GM19238 (cell line): ENCODE data around the gene CDHR1.
"Not testable (repeated sequence)": the region's sequence is repeated elsewhere in the genome, so short reads cannot be mapped to it uniquely, and the experiment has no call there.

Experiments used
- DNase-seq: peaks from one replicate; pipeline ENCODE4 v3.0.0; 2011; ENCODE audit warnings: low spot score; ENCODE audit not compliant: insufficient read length

CDHR1 gene

DNA sequence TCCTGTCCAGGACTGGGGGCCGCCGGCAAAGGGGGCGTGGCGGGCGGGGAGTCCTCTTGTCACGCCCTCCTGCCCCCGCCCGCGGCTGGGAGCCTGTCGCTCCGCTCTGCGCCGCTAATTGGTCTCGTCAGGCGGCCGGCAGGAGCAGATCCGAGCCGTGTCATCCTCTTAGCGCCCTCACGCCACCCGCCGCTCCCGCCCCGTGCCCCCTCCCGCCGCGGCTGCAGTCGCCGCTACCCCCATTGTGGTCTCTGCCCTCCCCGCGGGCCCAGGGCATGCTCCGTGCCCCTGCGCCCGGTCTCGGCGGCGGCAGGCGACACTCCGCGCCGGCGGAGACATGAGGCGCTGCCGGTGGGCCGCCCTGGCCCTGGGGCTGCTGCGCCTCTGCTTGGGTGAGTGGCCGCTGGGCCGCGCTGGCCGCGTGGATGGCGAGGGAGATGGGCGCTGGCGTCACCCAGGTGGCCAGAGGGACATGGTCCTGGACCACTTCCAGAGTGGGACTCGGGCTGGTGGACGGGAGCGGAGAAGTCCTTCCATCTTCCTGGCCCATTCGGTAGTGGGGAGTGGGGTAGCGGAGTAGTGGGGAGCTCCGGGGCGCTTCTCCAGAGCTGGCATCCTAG is at the start of gene CDHR1:
Gene CDHR1 (plus strand): TSS at position 114 of the 620 bp plus-strand sequence. CDS start 224 bp downstream, at position 338.
- DNase-seq = no peak

DNA sequence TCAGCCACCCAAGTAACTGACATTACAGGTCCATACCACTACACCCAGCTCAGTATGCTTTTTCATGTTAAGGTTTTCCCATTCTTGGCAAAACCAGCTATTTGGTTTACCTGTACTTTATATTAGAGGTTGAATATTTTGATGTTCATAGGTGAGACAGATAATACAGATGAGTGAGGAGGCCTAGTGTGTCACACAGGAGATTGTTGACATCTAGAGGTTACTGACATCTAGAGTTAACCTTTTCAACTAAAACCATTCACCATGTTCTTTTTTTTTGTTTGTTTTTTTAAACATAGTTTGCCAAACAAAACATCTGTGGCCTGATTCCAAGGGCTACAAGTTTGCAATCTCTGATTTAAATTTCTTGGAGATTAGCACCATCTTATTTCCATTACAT is 47.0 kb upstream of the CDHR1 start:
- no peak for DNase-seq

DNA sequence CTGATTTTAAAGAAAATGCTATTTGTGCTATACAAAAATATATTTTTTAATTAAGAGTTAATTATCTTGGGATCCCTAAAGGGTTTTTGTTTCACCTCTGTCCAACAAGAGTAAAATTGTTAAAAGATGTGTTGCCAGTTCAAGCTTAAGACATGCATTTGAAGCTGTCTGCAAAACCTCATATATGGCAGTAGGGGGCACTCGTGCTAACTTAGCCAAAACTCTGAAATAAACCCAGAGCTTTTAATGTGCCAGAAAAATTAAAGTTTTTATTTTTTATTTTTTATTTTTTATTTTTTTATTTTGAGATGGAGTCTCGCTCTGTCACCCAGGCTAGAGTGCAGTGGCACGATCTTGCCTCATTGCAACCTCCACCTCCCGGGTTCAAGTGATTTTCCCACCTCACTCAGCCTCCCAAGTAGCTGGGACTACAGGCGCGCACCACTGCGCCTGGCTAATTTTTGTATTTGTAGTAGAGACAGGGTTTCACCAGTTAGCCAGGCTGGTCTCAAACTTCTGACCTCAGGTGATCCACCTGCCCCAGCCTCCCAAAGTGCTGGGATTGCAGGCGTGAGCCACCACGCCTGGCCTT is 46.2 kb upstream of the CDHR1 start:
- not testable (repeated sequence) for DNase-seq

DNA sequence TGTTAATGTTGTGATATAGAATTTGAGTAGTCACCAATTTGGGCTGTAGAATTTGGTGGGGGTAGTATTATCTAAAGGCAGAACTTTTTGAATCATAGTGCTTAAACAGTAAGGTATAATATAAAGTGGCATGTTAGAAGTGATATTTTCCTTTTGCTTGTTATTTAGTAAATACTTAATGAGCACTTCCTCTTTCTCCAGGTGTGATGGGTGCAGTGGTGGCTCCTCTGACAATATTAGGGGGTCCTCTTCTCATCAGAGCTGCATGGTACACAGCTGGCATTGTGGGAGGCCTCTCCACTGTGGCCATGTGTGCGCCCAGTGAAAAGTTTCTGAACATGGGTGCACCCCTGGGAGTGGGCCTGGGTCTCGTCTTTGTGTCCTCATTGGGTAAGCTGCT is 44.5 kb upstream of the CDHR1 start:
- DNase-seq = no peak

DNA sequence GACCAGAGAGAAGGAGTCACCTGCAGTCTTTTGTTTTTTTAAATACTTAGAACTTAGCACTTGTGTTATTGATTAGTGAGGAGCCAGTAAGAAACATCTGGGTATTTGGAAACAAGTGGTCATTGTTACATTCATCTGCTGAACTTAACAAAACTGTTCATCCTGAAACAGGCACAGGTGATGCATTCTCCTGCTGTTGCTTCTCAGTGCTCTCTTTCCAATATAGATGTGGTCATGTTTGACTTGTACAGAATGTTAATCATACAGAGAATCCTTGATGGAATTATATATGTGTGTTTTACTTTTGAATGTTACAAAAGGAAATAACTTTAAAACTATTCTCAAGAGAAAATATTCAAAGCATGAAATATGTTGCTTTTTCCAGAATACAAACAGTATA is 41.6 kb upstream of the CDHR1 start:
- no peak for DNase-seq

DNA sequence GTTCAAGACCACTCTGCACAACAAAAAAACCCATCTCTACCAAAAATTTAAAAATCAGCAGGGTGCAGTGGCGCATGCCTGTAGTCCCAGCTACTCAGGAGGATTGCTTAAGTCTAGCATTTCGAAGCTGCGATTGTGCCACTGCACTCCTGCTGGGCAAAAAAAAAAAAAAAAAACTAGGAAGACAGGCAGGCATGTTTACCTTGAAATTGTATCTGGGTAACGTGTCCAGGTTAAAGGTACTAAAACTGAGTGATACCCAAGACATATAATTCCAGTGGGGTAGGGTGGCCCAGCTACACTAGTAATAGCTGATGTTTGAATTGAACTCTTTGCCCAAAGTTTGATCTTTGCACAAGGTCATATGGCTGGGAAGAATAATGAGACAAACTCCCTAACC is 38.8 kb upstream of the CDHR1 start:
- DNase-seq = no peak

DNA sequence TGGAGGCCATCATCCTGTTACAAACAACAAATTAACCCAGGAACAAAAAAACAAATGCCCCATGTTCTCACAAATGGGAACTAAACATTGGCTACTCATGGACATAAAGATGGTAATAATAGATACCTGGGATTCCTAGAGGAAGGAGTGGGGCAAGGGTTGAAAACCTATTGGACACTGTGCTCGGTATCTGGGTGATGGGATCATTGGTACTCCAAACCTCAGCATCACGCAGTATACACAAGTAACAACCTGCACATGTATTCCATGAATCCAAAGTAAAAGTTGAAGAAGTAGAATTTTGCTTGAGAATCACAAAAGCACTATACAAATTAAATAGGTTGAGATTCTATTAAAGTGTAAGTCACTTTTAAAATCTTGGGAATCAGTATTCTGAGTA is 38.3 kb upstream of the CDHR1 start:
- no peak for DNase-seq

DNA sequence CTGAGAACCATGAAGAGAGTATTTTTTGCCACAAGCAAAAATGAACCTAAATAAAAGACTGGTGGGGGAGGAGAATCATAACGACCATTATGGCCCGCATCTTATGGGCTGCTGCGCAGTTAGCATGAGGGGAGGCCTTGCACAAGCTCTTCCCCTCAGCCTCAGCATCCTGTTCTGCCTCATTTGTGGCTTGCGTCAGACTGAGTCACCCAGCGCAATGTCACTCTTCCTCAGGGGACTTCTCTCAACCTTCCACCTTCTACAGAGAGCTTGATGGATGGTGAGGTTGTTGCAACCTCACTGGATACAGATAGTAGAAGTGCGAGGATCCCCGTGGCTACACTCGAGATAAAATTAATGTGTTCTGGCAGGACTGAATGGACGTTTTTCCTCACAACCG is 37.6 kb upstream of the CDHR1 start:
- DNase-seq = no peak

DNA sequence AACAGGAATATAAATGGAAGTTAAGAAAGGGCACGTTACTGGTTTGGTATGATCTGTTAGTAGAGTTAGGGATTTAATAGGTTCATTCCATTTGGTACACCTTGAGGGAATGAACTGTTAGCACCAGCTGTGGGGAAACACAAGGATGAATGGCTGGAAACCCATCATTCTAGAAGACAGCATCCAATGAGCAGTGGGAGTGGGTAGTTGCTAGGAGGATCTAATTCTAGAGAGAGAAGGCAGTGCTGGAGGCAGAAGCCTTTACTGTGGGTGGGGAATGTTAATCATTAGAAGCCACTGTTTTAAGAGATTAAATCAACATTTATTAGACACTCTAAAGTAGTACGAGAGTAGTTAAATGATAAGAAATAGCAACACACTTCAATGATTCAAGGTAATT is 36.3 kb upstream of the CDHR1 start:
- DNase-seq = no peak

DNA sequence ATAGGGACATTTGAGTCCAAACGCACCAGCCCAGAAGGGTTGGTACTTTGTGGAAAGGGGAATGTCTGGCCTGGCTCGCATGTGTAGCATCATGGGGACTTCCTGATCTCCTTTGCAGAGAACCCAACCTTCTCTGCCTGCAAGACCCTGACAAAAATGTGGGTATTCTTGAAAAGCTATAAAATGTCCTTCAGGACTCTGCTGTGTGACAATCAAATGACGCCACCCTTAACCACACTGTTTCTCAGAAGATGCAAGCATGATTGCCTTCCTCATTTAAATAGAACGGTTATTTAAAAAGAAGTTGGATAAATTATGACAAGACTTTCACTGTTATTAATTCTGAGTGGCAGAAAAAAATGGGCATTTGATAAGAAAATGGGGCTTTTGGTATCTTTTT is 35.8 kb upstream of the CDHR1 start:
- DNase-seq = no peak

DNA sequence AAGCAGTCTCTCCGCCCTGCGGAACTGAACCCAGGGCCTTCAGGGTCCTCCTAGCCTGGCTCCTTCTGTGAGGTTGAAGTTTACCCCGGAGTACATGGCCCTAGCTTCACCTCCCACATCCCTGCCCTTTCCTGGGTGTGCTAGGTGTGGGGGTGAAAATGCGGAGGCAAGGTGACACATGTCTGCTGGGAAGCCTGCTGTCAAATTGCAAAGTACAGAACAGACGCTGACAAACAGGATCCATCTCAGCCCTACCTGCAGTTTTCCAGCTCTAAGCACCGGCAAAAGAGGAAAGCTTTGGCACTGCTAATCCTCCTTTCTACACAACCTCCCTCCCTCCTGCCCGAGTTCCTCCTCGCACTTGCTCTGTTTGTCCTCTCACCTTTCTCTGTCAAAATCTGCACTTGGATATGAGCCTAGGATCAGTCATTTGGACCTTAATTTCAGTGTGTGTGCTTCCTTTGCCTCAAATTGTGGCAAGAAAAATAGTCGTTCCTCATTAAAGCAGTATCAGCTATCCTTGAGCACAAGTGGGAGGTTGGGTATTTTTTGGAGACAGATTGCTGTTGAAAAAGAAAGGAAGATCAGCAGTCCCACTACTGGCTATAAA is 35.2 kb upstream of the CDHR1 start:
- no peak for DNase-seq

DNA sequence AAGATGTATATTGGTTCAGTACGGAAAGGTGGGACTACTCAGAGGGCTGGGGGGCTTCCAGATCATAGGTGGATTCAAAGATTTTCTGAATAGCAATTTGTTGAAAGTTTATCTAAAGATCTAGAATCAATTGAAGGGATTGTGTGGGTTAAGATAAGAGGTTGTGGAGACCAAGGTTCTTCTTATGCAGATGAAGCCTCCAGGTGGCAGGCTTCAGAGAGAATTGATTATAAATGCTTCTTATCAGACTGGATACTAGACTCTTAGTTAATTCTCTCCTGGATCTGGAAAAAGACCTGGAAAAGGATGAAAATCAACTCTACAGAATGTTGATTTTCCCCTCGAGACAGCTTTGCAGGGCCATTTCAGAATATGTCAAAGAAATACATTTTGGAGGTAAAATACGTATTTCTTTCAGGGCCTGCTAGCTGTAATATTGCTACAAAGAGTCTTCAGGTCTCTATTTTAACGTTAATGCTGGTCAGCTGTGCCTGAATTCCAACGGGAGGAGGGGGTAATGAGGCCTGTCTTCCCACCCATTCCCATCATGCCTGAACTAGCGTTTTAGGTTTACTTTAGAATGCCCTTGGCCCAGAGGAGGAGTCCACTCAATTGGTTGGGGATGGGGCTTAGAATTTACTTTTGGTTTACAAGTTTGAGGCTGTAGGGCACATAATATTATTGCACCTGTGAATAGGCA is 33.5 kb upstream of the CDHR1 start:
- no peak for DNase-seq

DNA sequence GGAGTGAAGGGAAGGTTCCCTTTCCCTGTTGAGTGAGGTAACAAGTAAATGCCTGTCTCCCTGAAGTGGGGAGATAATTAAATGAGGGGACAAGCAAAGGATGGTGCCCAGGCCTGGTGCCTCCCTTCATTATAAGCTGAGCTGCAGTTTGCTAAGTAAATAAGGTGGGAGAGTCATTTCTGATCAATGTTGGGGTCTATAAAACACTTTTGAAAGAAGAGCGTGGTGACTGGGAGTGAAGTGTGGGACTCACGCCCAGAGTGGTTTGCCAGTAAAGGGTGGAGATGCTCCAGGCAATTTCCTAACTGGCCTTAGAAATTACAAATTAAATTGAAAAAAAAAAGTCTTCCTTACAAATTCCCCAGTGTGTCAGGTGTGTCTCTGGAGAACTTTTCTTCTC is 30.3 kb upstream of the CDHR1 start:
- no peak for DNase-seq

DNA sequence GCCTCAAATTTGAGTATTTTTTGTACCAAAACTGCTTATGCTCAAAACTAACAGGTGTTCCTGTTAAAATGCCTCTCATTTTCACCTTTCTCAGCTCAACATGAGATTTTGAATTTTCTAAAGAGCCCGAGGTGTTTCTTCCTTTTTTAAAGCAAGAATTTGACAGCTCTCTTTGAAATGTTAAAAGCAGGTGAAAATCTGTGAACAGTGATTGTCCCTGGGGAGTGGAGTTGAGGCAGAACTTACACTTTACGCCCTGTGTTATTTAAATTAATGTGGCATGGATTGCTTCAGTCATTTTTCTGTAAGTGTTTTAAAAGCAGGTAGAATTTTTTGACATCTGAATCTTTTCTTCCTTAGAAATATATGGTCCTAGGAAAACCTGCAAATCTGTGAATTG is 29.9 kb upstream of the CDHR1 start:
- DNase-seq = no peak

DNA sequence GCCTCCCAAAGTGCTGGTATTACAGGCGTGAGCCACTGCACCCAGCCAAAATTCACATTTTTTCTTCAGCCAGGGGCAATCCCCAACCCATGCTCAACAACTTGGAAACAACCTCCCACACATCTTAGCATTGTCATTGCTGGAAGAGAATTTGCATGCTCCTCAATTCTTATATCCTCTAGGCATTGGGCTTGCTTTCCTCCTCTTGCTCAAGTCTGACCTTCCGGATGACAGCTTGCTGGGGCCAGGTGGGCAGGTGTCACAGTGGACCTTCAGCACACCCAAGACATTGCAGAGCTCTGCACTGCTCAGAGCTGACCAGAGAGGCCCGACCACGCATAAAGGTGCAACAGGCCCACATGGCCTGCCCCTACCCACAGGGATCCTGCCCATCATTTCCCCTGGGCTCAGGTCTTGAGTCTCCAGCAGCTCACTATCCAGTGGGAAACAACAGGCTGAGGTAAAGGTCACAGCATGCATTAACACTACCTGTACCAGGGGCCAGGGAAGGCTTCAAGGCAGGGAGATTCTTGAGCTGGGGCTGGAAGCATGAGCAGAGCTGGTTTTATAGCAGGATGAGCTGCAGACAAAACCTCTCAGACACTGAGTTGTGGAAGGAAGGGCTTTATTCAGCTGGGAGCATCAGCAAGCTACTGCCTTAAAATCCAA is 27.6 kb upstream of the CDHR1 start:
- DNase-seq = no peak

DNA sequence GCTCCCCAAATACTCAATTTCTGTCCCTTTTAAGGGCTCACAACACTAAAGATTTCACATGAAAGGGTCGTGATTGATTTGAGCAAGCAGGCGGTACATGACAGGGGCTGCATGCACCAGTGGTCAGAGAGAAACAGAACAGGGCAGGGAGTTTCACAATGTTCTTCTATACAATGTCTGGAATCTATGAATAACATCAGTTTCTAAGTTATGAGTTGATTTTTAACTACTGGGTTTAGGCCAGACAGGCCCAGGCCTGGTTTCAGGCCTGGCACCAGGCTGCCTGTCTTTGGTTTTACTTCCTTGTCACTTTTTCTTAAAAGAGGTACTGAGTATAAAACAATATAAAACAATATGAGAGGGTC is 27.1 kb upstream of the CDHR1 start:
- DNase-seq = not testable (repeated sequence)

DNA sequence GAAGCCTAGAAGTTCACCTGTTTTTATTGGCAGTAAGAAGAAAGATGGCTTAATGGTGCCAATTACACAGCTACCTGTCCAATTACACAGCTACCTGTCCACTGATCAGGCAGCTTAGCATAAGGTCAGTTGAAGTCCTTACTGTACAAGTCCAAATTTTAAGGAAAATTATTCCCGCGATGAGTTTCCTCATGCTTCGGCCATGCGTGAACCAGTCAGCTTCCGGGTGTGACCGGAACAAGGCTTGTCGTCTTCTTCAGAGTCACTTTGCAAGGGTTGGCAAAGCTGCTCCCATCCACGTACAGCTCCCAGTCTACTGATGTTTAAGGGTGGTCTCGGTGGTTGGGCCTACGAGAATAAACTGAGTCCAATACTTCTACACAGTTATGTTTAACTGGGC is 26.0 kb upstream of the CDHR1 start:
- not testable (repeated sequence) for DNase-seq

DNA sequence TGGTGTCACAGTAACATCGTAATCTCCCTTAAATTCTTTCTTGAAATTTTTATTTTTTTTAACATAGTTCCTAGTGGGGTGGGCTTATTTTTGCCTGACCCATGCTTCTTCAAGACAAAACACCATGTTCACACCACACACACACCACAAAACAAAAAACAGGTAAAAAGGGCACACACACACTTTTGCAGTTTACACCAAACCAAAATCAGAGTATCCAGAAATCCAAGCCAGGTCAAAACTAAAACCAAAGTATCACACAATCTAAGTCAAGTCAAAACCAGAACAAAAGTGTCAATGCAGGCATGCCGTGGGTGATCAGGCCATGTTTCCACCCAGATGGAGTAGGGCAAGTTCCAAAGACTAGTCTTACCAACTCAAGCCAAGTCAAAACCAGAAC is 23.1 kb upstream of the CDHR1 start:
- not testable (repeated sequence) for DNase-seq

DNA sequence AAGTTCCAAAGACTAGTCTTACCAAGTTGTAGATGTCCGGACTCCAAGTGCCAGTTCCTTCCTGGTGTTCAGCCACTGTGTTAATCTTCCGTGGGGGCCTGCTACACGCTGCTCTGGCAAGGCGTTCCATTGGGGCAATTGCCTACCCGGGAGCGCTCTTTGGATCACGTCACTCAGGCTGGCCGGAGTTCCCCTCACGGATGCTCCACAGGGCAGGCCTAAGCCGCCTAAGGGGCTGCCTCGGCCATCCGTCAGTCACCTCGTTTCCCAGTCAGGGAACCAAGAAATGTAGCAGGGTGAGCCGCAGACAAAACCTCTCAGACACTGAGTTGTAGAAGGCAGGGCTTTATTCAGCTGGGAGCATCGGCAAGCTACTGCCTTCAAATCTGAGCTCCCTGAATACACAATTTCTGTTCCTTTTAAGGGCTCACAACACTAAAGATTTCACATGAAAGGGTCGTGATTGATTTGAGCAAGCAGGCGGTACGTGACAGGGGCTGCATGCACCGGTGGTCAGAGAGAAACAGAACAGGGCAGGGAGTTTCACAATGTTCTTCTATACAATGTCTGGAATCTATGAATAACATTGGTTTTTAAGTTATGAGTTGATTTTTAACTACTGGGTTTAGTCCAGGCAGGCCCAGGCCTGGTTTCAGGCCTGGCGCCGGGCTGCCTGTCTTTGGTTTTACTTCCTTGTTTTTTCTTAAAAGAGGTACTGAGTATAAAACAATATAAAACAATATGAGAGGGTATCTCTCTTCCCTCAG is 22.5 kb upstream of the CDHR1 start:
- not testable (repeated sequence) for DNase-seq

DNA sequence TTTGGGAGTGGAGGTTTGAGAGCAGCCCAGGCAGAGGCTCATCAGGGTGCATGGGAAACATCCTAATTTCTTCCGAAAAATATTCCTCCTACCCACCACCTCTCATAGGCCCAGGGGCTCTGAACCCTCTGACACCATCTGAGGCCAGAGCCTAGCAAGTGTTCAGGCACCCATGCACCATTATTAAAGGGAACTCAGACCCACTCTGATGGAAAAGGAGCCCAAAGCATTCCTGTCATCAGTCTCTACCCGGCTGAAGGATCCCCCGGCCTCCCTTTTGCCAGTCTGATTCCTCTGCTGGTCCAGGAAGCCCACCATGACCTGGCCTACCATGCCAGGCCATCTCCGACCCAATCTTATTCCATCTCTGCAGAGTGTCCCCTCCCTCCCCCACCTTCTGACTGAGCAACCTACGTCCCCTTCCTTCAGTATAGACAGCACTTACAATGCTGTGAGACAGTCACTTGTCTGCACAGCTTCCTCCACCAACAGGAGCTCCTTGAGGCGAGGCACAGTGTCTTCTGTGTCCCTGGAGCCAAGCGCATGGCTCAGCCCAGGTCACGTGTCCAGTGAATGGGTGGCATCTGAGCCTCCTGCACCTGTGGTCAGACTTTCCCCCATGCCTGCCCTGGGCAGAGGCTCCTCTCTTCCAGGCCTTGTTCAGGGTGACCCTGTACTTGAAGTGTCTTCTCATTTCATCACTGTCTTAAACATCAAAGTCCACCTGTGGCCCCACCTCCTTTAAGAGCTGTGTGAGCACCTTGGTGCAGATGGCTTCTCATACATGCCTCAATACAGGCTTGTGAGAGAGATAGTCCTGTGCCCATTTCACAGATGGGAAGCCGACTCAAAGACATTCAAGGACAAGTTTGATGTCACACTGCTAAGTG is 21.6 kb upstream of the CDHR1 start:
- no peak for DNase-seq
